Renal cortex interstitium (tissue), 11 donors: Measurements from ENCODE around the gene ZBTB12. TPM values are rescaled to one million over a fixed set of nuclear protein-coding genes. Genes with fewer than 3 reads are reported as not detected.

Experiments
- DNase-seq, 11 donors: peaks; one replicate each; pipeline ENCODE4 v3.0.0-alpha.2; 2013; ENCODE audit warnings: low read depth in 9 of 11, low spot score in 4 of 11; ENCODE audit errors: extremely low read depth in 1 of 11
- polyA plus RNA-seq, 3 donors: library from polyadenylated mRNA; unstranded; fragments of 120-200 nt; gene quantifications; one replicate each; pipeline ENCODE4 v1.2.1, GENCODE V29; 2013; ENCODE audit not compliant: insufficient read length in 3 of 3

ZBTB12 gene
- polyA plus RNA-seq, 3 donors: 23.4 to 35.5 (median 23.6) TPM

- peak in 3 of 11 donors; percentile 10 to 20 (median 18) for DNase-seq
Measured at GRCh38 chr6:31901415-31901952, 402 bp downstream of the ZBTB12 start.

- peak in 2 of 11 donors; percentile 13 to 20 for DNase-seq
Measured at GRCh38 chr6:31900917-31901414, 920 bp downstream of the ZBTB12 start.

DNA sequence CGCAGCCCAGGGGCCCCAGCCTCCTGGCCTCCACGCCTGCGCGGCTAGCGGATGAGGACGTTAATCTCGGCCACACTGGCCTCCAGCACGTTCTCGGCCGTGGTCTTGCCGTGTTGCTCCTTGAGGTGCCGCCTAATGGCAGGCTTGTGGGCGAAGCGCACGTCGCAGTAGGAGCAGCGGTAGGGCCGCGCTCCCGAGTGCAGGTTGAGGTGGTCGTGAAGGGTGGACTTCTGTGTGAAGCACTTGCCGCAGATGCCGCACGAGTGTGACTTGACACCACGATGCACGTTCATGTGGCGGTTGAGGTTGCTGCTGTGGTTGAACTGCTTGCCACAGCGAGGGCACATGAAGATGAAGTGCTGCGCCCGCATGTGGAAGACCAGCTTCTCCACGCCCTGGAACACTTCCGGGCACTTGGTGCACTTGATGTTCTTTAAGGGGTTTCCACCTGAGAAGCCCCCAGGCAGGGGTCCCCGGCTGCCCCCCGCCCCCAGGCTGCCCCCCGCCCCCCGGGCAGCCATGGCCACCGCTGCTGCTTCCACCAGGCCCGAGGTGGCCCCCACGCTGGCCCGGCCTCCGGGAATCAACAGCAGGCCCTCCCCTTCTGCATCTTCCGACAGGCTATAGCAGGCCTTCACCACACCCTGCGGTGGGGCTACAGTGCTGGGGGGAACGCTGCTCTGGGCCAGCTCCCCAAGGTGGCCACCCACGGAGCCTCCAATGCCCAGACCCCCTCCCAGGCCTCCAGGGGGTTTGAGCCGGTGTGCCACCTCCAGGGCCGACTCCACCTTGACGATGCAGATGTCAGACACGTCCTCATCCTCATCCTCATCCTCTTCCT, 1.8 kb downstream of the ZBTB12 start:
- DNase-seq: no peak

- no peak for DNase-seq
Measured at GRCh38 chr6:31899215-31899614, 2.7 kb downstream of the ZBTB12 start.

DNA sequence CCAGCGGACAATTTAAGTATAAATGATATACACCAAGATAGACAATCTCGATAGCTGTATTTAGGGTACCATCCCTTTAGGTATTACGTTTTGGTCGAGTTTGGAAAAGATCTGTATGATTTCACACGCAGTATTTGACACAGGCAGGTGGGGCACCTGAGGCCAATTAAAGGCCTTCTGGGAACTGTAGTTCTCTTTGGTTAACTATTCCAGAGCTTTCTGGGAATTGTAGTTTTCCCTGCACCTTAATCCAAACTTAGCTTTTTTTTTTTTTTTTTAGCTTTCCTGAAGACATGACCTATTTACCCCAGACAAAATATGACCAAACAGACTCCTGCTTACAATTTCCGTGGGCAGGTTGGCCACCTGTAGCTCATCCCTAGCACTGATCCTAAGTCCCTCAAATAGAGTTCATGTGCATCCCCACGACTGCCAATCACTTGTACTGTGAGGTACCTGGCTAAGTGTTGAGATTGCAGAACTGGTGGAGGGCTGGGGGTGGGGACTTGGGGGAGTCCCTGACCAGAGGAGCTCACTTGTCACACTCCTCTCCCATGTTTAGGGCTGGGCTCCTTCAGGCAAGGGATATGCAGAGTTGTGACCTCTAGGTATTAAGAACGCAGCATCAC, 3.4 kb downstream of the ZBTB12 start:
- peak in 2 of 11 donors; percentile 26 to 29 for DNase-seq

DNA sequence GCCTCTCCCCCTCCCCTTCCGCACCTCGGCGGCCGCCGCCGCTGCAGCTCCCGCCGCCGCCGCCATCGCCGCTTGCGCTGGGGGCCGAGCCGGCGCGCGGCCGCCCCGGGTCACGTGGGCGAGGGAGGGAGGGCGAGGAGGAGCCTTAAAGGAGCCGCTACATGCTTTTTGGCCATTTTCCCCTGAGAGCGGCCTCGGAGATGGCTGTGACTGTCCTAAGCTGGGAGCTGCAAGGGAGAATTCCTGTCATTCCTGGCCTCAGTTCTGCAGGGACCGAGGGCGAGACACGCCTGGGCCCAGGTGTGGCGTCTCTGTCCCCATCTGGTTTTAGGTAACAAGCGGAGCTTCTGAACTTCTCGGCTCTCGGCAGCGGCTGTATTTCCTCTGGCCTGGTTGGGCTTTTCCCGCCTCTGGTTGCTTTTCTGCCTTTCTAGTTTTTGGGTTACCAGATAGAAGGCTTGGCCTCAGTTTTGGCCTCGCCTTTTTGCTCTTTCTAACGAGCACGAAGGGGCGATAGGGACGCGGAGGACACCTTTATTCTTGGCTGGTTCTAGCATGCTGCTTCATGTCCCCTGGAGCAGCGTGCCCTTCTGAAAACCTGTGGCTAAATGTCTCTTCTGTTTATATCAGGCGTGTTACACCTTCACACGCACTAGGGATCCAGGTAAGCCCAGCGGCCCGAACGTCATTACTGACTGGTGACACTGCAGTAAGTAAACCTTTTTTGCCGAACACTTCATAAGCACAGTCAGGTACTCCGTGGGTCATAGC, 4.1 kb downstream of the ZBTB12 start, which contains the start of gene EHMT2:
Gene EHMT2 (minus strand): TSS at position 87 of the 771 bp plus-strand sequence. CDS start 21 bp downstream, at position 66.
- DNase-seq: peak in 10 of 11 donors; percentile 72 to 86 (median 80)

DNA sequence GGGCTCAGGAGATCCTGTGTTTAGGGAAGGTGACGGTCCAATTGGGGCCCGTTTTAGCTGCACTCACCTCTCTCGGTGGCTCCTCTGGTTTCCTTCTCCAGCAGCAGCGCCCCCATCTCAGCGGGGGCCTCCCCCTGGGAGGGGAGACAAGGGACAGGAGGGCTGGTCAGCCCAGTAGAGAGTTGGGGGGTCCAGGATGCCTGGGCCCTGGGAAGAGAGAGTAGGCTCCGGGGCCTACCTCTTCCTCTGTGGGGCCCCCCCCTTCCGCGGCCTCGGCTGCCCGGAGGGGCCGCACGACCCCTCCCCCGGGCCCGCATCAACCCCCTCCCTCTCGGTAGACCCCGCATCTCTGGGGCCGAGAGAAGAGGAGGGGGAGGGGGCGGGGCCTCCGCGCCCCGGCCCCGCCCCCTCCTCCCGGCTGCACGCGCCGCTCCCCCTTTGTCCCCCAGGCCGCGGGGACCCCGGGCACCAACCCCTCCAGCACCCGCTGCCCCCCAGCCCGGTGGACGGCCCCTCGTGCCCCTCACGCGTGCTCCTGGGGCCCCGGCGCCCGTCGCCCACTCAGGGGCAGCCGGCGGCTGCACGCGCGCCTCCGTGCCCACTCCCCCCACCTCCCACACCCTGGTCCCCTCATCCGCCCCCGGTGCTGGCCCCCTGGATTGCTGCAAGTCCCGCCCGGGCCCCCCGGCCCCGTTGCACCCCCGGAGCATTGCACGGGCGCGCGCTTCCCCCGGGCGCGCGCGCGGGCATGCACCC, 4.9 kb downstream of the ZBTB12 start:
- DNase-seq: no peak

GRCh38 chr6:31896493-31896855, 5.4 kb downstream of the ZBTB12 start:
- no peak for DNase-seq

GRCh38 chr6:31892821-31893220, 9.1 kb downstream of the ZBTB12 start:
- DNase-seq: no peak

DNA sequence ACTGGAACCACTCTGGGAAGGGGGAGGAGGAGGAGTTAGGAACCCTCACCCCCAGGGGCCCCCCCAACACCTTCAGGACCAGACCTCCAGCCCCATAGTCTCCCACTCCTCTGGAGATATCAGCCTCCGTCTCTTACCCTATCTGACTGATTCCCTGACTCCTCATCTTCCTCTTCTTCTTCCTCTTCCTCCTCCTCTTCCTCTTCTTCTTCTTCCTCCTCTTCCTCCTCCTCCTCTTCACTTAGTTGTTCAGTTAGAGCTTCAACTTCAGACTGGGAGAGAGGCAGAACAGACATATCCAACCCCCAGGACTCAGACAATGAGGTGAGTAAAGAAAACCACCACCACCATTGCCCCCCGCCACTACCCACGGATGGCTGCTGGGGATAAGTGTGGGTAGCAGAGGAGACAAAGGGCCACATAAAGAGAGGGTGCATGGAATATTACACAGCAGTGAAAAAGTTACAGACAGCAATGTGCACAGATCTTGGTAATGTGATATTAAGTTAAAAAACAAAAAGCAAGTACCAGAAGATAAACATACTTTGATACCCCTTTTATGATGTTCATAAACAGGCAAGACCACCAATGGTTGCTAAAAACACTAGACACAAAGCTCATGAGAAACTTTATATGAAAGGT, 12.4 kb downstream of the ZBTB12 start:
- DNase-seq: no peak

DNA sequence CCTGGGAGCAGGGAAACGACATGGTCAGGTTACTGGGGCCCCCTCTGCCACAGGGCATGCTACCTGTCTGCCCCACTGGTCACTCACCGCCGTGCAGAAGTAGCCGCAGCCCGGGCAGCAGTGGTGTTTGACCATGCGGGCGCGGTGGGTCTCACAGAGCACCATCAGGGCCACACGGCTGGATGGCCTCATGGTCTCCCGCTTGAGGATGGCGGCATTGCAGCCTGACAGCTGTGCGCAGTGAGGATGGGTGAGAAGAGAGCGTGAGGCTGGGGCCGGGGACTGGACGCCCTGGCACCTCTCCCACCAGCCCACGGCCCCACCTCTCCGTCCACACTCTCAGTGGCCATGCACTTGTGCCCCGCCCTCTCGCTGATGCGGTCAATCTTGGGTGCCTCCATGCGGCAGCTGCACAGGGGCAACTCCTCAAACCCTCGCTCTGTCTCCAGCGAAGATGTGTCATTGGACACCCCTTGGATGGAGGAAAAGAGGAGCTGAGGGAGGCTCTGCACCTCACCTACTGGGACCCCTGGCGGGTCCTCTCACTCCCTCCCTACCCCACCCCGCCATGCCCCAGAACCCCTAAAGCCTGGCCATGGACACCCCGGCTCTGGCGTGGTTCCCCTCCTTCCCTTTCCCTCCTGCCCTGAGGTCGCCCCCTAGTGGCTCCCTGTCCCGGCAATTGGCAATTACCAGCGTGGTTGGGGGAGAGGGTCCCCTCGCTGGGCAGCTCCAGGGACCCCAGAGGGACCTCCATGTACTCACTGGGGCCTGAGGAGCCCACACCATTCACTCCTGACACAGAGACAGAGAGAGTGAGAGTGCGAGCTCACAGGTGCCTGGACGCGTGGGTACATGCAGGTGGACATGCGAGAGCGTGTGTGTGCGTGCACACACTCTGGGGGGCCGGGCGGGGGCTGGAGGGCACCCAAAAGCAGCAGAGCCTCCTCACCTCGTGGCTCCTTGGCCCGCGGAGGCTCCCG, 13.3 kb downstream of the ZBTB12 start:
- DNase-seq: no peak

DNA sequence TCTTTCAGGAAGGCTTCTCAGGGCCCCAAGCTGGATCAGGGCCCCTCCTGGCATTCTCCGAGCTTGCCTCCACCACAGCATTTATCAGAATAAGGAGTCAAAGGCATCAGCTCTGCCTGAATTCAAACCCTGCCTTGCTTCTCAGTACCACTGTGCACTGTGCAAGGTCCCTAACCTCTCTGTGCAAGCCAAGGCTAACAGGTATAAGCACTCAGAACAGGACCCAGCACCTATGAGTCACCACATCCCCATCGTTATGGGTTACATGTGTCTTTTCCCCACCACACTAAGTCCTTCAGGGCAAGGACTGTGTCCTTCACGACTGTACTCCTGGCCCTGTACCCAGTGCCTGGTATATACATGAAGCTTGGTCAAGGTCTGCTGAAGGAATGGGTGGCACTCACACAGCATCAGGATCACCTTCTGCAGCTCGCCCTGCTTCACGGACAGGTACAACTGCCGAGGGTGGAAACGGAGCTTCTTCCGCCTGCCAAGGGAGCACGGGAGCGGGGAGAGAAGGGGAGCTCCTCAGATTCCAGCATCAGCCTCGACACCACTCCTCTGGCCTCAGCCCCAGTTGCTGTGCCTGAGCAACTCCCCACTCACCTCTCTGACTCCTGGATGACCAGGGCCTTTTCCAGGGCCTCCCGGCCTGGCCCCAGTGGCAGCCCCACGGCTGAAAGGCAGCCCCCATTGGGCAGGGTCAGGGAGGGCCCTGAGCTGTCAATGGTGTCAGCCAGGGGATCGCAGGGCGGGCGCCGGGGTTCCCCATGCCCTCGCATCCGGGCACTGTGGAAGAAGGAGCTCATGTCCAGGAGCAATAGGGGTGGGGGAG, 14.5 kb downstream of the ZBTB12 start:
- DNase-seq: no peak

DNA sequence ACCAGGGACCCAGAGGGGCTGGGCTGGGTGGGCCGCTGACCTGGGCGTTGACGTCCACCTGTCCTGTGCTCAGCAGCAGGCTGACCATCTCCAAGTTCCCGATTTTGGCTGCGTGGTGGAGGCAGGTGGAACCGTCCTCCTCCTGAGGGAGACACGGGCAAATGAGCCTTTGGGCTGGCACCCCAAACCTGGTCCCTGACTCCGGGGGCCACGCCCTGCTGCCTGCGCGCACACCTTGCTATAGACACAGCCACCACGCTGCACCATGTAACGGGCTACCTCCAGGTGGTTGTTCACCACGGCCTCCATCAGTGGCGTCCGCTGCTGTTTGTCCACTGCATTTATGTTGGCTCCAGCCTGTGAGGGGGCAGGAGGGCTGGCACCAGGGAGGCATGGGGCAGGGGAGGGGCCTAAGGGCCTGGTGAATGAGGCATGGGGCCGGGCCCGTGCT, 15.3 kb downstream of the ZBTB12 start:
- no peak for DNase-seq

DNA sequence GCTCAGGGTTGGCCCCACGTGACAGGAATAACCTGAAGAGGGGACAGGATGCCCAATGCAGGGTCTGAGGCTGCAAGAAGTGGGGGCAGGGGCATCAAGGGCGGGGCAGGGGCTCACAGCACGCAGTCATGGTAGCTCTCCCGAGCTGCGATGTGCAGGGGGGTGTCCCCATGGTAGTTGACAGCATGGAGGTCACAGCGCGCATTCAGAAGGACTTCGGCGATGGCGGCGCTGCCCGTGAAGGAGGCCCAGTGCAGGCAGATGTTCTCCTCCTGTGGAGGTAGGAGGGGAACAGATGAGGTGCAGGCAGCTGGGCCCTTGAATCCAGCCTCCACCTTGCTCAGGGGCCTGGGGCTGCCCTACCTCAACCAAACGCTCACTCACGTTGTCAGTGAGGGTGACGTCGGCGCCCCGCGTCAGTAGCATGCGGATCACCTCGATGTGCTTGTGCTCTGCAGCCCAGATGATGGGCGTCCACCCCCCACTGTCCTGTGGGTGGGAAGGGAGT, 17.3 kb downstream of the ZBTB12 start:
- DNase-seq: no peak

- DNase-seq: no peak
Measured at GRCh38 chr6:31883676-31884075, 18.2 kb downstream of the ZBTB12 start.

GRCh38 chr6:31882344-31882743, 19.5 kb downstream of the ZBTB12 start:
- DNase-seq: no peak
